Sciatic nerve (tissue), 2 donors: ENCODE measurements around the gene PPP1R14B. TPM values are rescaled to one million over a fixed set of nuclear protein-coding genes. Genes with fewer than 3 reads are reported as not detected.

Source experiments
- ATAC-seq: fragments of 200-7000 bp; cut with Tn5 transposase; one replicate; pipeline ENCODE4 v1.9.1; 2020; ENCODE audit warnings: mild to moderate bottlenecking, moderate library complexity
- DNase-seq: peaks from one replicate; pipeline ENCODE4 v3.0.0-alpha.2; 2020; ENCODE audit warnings: low spot score
- intact Hi-C: fragments of 100-400 bp; cut with DNase I; formaldehyde crosslinking; loops from one replicate; pipeline ENCODE4 v1.14.2; 2022
- total RNA-seq: library from RNA; stranded (reverse); fragmentation: NEBNext Ultra II Directional; extraction: Animal tissue kit (Norgen Biotek cat#: 25700); gene quantifications from one replicate; pipeline ENCODE4 v1.2.1, GENCODE V29; 2021
- donor health status: DM: no; HTN: no; CAD: no.
- donor health status: DM: no; HTN: no; CAD: no.

Gene PPP1R14B
- total RNA-seq, 1 donor from 2014 or later = 48.8 TPM

DNA sequence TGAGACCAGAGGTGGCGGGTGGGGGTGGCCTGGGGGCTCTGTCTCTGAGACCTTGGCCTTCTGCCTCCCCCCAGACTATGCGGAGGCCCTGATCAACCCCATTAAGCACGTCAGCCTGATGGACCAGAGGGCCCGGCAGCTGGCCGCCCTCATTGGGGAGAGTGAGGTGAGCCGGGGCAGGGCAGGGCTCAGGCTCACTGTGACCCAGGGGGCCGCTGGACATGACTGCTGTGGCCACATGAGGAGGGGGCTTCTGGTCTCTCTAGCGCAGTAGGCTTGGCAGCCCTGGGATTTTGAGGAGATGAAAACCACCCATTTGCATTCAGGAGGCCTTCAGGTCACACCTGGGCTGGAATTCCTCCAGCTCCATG lies 17.2 kb upstream of the PPP1R14B start:
- ATAC-seq (no peak), DNase-seq (no peak)
- intact Hi-C loops = no loop called here

DNA sequence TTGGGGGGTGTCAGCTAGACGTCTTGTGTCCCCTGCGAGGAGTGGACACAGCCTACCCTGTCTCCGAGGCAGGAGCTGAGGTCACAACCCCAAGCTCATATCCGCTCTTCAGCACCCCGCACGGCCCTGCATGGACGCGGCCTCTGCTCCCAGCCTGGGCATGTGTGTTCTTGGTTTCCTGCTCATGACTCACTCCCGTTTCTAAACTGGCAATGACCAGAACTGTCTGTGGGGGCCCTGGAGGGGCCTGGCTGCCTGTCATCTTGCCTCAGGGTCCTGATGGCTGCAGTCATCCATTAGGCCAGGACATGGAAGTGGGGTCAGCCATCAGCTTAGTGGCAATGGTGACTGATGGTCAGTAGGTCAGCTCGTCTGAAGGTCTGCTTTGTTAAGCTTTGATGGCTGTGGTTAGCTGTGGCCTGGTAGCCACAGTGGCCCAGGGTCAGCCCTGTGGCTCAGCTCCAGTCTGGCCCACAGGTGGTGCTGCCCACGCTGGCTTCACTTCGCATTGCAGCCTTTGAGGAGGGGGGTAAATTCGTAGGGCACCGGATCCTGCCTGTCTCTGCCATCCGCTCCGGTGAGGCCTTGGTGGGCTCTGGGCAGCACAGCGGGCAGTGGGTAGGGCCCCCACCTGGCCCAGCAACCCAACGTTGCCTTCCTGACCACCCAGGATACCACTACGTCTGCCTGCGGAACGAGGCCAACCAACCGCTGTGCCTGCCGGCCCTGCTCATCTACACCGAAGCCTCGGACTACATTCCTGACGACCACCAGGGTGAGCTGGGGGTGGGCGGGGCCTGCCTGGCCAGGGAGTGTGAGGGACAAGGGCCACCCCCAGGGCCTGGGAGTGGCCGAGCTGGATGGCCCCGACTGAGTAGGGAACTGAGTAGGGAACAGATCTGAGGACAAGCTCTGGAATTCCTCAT lies 16.5 kb upstream of the PPP1R14B start:
- intact Hi-C loops = no loop called here
- DNase-seq (no peak), ATAC-seq (no peak)

DNA sequence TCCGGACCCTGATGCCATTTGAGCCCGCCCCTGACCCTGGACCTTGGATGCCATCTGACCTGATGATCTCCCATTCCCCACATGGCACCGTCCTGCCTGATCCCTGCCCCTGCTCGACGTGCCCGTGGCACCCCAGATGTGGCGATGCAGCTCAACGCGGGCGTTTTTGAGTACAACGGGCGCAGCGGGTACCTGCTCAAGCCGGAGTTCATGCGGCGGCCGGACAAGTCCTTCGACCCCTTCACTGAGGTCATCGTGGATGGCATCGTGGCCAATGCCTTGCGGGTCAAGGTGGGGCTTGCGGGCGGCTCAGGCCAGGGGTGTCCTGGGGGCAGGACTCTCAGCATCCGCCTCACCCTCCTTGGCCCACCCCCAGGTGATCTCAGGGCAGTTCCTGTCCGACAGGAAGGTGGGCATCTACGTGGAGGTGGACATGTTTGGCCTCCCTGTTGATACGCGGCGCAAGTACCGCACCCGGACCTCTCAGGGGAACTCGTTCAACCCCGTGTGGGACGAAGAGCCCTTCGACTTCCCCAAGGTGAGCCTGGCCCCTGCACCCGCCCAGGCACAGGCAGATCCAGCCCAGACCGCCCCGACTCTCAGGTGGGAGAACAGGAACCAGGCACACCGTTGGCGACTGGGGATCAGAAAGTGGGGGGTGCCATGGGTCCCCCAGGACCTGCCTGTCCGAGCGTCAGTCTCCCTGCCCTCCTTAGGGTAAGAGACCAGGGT lies 15.7 kb upstream of the PPP1R14B start:
- DNase-seq = no peak
- no peak for ATAC-seq
- intact Hi-C loops = no loop called here

DNA sequence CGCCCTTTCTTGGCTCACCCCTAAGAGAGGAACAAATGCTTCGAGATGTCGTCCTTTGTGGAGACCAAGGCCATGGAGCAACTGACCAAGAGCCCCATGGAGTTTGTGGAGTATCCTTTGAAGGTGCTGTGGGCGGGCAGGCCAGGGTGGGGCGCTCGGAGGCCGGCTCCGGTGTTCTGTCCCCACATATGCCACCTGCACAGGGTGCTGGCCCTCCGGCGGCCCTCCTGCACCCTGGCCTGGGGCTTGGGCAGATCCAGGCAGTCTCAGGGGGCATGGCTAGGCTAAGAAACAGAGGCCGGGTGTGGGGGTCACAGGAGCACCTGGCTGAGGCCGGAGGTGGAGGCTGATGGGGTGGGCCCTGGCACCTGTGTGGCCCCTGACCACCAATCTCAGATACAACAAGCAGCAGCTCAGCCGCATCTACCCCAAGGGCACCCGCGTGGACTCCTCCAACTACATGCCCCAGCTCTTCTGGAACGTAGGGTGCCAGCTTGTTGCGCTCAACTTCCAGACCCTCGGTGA lies 14.9 kb upstream of the PPP1R14B start:
- no peak for ATAC-seq
- no peak for DNase-seq
- intact Hi-C loops = no loop called here

DNA sequence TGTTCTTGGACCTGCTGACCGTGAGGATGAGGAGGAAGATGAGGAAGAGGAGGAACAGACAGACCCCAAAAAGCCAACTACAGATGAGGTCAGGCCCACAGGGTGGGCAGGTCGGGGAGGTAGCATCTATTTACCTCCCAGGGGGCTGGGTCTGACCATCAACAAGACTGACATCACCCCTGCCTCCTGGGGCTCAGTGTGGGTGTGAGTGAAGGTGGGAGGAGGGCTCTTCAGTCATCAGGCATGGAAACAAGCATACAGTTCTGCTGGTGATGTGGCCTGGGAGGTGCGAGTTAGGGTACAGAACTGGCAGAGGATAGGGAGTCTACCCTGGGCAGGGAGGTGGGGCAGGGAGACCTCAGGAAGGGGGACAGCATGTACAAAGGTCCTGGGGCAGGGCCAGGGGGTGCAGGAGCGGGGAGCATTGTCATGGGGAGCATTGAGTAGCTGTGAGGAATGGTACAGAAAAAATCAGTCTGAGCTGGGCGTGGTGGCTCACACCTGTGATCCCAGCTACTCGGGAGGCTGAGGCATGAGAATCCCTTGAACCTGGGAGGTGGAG lies 13.5 kb upstream of the PPP1R14B start:
- no peak for DNase-seq
- ATAC-seq = no peak
- intact Hi-C loops = no loop called here

DNA sequence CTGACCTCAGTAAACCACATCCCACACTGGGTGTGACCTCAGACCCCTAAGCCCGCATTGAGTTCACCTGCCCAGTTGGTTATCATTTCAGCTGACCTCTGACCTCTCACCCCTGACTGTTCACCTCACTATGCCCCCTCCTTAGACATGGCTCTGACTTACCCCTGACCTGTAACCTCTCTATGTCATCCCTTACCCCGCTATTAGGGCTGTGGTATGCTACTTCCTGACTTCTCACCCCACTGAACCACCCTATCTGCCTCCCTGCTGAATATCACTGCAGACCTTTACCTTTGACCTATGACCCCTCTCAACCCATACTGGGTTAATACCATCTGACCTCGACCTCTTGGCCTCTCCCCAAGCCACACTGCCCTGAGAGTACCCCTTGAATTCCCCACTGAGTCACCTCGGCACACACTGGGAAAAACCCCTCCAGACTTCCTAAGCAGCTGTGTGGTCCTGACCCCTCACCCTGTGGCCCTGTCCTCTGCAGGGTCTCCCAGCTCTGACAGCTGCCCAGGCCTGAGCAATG lies 12.9 kb upstream of the PPP1R14B start:
- DNase-seq = no peak
- intact Hi-C loops = no loop called here
- ATAC-seq = no peak

DNA sequence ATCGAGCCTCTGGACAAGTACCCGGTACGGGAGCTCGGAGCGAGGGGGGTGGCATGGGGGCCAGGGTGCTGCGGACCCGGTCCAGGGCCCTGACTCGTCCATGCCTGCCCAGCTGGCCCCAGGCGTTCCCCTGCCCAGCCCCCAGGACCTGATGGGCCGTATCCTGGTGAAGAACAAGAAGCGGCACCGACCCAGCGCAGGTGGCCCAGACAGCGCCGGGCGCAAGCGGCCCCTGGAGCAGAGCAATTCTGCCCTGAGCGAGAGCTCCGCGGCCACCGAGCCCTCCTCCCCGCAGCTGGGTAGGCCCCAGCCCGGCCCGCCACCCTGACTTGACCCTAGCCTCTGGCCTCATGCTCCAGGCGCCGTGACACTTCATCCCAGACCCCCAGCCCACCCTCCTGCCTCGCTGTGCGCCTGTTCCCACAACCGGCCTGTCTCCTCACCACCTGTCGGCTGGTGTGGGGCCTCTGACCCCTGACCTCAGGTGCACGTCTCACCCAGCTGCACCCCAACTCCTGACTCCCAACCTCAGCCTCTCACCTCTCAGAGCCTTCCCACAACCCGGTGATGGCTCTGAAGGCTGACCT lies 12.3 kb upstream of the PPP1R14B start:
- ATAC-seq (no peak), DNase-seq (no peak)
- intact Hi-C loops = no loop called here

DNA sequence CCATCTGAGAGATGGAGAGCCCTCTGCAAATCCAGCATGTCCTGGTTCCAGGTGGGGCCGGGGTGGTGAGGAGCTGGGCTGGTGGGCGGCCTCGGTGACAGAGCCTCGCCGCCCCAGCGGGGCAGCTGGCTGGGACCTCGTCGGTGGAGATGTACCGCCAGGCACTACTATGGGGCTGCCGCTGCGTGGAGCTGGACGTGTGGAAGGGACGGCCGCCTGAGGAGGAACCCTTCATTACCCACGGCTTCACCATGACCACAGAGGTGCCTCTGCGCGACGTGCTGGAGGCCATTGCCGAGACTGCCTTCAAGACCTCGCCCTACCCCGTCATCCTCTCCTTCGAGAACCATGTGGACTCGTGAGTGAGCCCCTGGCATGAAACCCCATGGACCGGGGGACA lies 11.6 kb upstream of the PPP1R14B start:
- DNase-seq (no peak), ATAC-seq (no peak)
- intact Hi-C loops = no loop called here

DNA sequence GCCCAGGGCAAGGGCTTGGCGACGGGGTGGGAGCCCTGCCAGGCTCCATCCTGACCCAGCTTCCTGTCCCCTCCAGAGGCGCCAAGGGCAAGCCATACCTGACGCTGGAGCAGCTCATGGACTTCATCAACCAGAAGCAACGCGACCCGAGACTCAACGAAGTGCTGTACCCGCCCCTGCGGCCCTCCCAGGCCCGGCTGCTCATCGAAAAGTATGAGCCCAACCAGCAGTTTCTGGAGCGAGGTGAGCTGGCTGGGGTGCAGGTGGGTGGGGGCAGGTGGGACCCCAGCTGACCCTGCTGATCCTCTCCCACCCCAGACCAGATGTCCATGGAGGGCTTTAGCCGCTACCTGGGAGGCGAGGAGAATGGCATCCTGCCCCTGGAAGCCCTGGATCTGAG lies 9.6 kb upstream of the PPP1R14B start:
- ATAC-seq (no peak), DNase-seq (no peak)
- intact Hi-C loops = no loop called here

DNA sequence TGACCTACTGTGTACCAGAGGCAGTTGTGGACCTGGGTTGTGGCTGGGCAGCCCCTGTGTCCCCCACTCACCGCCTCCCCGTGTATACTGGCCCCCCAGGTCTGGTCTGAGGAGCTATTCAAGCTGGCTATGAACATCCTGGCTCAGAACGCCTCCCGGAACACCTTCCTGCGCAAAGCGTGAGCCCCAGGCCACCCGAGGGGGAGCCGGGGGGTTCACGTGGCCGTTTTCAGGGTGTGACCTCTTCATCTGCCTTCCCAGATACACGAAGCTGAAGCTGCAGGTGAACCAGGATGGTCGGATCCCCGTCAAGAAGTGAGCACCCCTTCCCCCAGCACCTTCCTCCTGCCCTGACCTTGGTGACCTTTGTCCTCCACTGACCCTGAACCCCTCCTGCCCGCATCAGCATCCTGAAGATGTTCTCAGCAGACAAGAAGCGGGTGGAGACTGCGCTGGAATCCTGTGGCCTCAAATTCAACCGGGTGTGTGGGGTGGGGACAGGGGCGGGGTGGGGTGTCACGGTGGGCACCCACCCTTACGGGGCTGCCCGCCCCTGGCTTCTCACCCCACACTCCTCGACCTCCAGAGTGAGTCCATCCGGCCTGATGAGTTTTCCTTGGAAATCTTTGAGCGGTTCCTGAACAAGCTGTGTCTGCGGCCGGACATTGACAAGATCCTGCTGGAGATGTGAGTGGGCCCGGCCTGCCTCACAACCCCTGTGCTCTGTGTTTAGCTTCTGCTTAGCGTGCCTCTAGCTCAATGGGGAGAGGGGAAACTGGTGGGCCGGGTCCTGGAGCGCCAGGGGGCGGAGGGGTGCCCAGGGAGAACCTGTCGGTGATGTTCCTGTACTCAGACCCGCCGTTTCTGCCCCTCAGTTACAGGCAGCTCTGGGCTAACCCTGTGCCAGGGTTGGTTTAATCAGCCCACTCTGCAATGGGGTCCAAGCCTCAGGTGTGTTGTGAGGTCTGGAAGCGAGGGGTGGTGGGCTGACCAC lies 8.7 kb upstream of the PPP1R14B start:
- no peak for ATAC-seq
- no peak for DNase-seq
- intact Hi-C loops = no loop called here

DNA sequence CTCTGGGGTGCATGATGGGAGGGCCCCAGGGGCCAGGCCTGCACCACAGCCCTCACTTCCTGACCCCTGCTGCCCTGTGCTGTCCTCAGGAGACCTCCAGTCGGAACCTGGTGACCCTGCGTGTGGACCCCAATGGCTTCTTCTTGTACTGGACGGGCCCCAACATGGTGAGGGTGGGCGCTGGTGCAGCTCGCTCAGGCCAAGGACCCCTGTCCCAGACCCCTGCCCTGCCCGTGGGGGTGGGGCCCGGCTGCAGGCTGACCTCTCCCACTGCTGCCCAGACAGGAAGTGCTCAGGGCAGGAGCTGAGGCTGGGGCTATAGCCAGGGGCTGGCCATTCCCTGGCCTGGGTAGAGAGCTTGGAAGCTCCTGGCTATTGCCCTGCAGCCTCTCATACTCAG lies 7.6 kb upstream of the PPP1R14B start:
- DNase-seq = no peak
- no peak for ATAC-seq
- intact Hi-C loops = no loop called here

DNA sequence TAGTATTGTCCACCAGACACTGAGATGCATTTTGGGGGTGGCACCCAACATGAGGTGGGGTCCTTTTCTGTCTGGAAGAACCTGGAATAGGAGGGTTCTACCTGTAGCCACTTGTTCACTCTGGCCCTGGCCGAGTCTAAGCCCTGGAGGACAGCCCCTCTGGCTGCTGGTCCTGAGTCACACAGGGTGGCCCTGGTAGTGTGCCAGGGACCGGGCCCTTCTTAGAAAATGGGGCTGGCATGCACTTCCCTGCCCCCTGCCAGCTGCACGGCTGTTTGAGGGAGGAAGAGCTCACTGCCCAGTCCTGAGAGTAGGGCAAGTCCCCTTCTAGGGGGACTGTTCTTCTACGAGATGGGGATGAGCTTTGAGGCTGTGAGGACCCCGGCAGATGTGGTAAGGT lies 6.7 kb upstream of the PPP1R14B start:
- DNase-seq (no peak), ATAC-seq (no peak)
- intact Hi-C loops = no loop called here

DNA sequence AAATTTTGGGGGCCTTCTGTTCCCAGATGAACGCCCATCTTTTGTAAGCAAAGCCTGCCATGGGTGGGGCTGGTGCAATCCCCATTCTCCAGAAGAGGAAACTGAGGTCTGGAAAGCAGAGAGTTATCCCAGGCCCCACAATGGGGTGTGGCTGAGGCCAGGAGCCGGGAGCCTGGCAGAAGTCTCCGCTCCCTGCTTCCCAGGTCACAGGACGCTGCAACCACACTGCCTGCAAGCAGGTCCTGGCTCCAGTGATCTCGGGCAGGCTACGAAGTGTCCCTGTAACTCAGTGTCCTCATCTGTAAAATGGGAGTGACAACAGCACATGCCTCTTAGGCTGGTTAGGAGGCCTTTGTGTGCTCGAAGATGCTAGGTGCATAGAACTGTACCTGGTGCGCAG lies 6.3 kb upstream of the PPP1R14B start:
- ATAC-seq (no peak), DNase-seq (no peak)
- intact Hi-C loops = no loop called here

DNA sequence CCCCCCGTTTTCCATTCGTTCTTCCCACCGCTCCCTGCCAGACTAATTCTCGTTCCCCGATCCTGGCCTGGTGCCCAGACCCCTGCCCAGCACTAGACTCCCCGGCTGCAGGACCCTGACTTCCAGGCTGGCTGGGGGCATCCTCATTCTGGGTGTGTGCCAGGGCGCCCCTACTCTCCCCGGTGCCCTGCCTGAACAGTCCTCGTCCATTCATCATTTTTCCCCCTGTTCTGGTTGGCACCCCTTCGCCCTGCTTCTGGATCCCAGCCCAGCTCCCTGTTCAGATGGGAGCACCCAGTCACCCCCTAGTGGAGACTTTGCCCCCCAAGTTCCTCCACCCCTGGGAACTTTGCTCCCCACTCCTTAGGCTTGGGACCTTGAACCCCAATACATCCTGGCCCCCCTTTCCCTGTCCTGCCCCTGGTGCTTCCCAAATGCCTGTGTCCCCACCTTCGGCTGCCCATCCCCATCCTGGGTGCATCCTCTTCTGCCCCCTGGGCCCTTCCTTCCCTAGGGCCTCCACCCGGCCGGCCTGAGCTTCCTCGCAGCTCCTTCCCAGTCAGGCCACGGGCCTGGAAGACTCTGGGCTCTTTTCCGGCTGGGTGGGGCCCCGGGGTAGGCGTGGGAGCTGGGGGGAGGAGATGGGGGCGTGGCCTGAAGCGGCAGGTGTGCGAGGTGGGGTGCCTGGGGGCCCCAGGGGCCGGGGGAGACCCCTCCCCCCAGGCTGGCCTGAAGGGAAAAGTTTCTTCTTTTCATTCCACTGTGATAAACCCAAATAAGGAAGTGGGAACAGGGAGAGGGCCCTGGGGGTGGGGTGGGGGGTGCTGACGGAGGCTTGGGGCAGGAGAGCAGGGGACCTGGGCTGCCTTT lies 5.5 kb upstream of the PPP1R14B start:
- peak; percentile 22 for ATAC-seq
- peak; percentile 81 for DNase-seq
- intact Hi-C loops = no loop called here

DNA sequence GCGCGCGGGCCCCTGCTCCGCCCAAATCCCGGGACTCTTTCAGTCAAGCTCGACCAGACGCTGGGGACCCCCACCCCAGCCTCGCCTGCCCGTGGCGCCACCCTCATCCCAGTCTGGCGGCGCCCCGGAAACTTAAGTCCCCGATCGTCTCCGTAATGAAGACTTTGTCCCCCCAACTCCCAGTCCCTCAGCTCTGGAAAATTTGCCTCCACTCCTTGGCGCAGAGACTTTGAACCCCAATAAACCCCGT lies 4.9 kb upstream of the PPP1R14B start:
- ATAC-seq = peak; percentile 0
- intact Hi-C loops = no loop called here
- no peak for DNase-seq

DNA sequence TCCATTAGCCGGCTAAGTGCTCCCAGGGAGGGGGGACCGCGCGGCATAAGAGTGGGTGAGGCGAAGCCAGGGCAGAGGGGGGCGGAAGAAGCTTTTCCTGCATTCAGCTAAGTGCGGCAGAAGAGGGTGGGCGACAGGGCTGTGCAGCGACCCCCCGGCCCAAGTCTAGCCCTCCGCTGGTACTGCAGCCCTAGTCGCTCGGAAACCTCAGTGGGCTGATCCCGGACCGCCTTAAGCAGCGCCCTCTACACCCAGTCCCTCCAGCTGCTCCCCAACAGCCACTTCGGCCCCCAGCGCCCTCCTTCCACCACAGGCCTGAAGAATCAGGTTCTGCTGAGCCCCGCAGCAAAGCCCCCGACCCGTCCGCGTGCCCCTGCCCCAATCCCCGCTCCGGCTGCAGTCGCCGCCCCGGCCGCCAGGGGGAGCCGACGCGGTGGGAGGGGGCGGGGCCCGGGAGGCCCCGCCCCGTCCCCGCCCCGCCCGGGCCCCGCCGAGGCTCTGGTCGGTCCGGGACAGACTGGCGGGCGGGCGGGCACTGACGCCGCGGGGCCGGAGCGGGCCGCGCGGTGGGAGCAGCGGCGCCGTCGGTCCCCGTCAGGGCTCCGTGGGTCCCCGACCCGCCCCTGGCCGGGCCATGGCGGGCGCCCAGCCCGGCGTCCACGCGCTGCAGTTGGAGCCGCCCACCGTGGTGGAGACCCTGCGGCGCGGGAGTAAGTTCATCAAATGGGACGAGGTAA lies 4.4 kb upstream of the PPP1R14B start, which contains the start of gene PLCB3:
PLCB3 (plus strand) TSS at position 515 of the 737 bp plus-strand sequence; CDS start at position 635, 120 bp downstream.
- DNase-seq (peak; percentile 78), ATAC-seq (peak; percentile 40)
- intact Hi-C loops = no loop called here
